ENCODE data around the gene PDSS2.
"Not testable (repeated sequence)": the region's sequence is repeated elsewhere in the genome, so short reads cannot be mapped to it uniquely, and the experiment has no call there.

The PDSS2 gene

GRCh38 chr6:107459283-107460082 lies at the start of gene PDSS2:
Gene PDSS2, minus strand, starts transcription at chr6:107459564. Its CDS starts 279 bp downstream, at chr6:107459285.
- in situ Hi-C loops (cut with MboI; ENCODE audit: low sequenced_read_pairs) = no loop called here

- in situ Hi-C loops (cut with MboI; ENCODE audit: low sequenced_read_pairs) = no loop called here
Observed at GRCh38 chr6:107506145-107506544, 46.8 kb upstream of the PDSS2 start.

- in situ Hi-C loops (cut with MboI; ENCODE audit: low sequenced_read_pairs) = no loop called here
Observed at GRCh38 chr6:107504270-107505026, 45.1 kb upstream of the PDSS2 start.

GRCh38 chr6:107496892-107497684 lies 37.7 kb upstream of the PDSS2 start:
- in situ Hi-C loops (cut with MboI; ENCODE audit: low sequenced_read_pairs) = no loop called here

- in situ Hi-C loops (cut with MboI; ENCODE audit: low sequenced_read_pairs) = no loop called here
Observed at GRCh38 chr6:107495971-107496370, 36.6 kb upstream of the PDSS2 start.

- in situ Hi-C loops (cut with MboI; ENCODE audit: low sequenced_read_pairs) = no loop called here
Observed at GRCh38 chr6:107495196-107495643, 35.9 kb upstream of the PDSS2 start.

- in situ Hi-C loops (cut with MboI; ENCODE audit: low sequenced_read_pairs) = no loop called here
Observed at GRCh38 chr6:107493158-107494057, 34.0 kb upstream of the PDSS2 start.

GRCh38 chr6:107491760-107492660 lies 32.6 kb upstream of the PDSS2 start:
- in situ Hi-C loops (cut with MboI; ENCODE audit: low sequenced_read_pairs) = no loop called here

- in situ Hi-C loops (cut with MboI; ENCODE audit: low sequenced_read_pairs) = no loop called here
Observed at GRCh38 chr6:107491138-107491609, 31.8 kb upstream of the PDSS2 start.

GRCh38 chr6:107490566-107491137 lies 31.3 kb upstream of the PDSS2 start:
- in situ Hi-C loops (cut with MboI; ENCODE audit: low sequenced_read_pairs) = no loop called here

- in situ Hi-C loops (cut with MboI; ENCODE audit: low sequenced_read_pairs) = no loop called here
Observed at GRCh38 chr6:107489636-107490565, 30.5 kb upstream of the PDSS2 start, which contains the start of gene SOBP. Gene SOBP, plus strand, starts transcription at chr6:107490117. Its CDS starts 500 bp downstream, at chr6:107490617.

GRCh38 chr6:107488875-107489635 lies 29.7 kb upstream of the PDSS2 start:
- in situ Hi-C loops (cut with MboI; ENCODE audit: low sequenced_read_pairs) = no loop called here

GRCh38 chr6:107488174-107488874 lies 29.0 kb upstream of the PDSS2 start:
- in situ Hi-C loops (cut with MboI; ENCODE audit: low sequenced_read_pairs) = no loop called here

GRCh38 chr6:107485157-107485556 lies 25.8 kb upstream of the PDSS2 start:
- in situ Hi-C loops (cut with MboI; ENCODE audit: low sequenced_read_pairs) = no loop called here

GRCh38 chr6:107479089-107479690 lies 19.8 kb upstream of the PDSS2 start:
- in situ Hi-C loops (cut with MboI; ENCODE audit: low sequenced_read_pairs) = no loop called here

GRCh38 chr6:107475826-107476225 lies 16.5 kb upstream of the PDSS2 start:
- in situ Hi-C loops (cut with MboI; ENCODE audit: low sequenced_read_pairs) = not testable (repeated sequence)
